GM21447 (cell line): ENCODE data around the gene CCDC85C.

Experiments
- ATAC-seq: cut with Tn5 transposase; IDR thresholded peaks from one replicate; pipeline ENCODE4 v1.9.1; 2021; ENCODE audit not compliant: unreplicated experiment

Gene CCDC85C

DNA sequence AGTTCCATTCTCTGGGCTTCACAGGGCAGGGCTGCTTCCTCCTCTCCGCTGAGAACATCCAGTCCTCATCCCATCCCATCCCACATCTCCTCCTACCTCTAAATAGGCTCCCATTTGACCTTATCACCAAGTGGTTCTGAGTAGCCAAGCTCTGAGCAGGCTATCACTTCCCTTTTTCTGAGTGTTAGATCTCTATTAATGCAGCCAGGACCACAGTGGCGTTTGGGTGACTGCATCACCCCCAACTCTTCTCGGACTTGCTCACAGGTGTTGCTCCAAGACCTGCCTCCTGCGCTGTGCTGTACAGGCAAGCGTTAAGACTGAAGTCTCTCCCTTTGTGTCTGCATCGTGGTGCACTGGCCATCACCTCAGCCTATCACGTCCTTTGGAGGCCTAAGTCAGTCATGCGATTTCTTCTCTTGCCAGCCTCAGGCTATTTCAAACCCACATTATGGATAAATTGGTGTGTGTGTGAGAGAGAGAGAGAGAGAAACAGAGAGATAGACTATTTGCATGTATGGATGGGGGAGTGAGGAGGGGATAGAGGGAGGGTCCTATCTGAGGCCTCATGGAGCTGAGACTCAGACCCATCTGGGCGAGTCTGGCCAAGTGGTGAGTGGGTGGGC, 28.5 kb upstream of the CCDC85C start:
- ATAC-seq = no peak

DNA sequence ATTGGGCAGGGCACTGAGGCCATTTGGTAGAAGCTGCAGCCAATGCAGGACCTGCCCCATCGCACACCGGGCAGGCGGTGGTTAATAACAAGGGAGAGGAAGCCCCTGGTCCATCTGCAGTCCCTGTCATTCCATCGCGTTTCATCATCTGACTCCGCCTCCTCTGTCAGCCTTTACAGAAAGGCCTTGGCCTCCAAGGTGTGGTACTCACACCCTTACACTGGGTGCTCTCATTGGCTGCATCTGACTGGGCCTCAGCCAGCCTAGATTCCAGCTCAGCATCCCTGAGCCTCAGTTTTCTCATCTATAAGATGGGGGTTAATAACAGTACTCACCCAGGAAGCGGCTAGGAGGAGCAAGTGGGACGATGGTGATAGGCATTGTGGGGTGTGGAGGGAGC, 26.2 kb upstream of the CCDC85C start:
- no peak for ATAC-seq

DNA sequence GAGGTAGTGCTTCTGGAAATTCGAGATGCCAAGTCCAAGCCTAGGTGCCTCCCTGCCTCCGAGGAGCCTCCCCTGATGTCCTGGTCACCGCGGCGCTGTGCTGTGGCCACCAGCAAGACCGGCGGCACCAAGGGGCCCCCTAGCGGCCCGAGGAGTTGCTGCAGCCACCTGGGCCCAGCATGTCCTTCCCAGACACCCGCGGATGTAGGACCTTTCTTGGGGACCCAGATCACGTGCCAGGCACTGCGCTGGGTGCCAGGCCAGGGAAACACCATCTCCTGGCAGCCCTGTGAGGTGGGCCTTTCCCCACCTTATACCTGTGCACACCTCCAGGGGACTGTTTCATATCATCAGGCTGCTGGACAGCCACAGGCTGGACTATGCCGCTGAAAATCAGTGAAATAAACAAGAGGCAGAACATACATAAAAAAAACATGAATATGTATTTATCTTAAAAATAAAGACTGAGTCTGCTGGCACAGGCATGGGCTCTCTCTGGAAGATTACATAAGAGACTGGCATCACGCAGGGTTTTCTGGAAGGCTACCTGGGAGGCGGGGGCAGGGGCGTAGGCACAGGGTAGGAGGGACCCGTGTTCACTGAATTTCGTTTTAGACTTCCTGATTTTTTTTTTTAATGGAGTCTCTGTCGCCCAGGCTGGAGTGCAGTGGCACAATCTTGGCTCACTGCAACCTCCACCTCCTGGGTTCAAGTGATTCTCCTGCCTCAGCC, 25.0 kb upstream of the CCDC85C start:
- no peak for ATAC-seq

DNA sequence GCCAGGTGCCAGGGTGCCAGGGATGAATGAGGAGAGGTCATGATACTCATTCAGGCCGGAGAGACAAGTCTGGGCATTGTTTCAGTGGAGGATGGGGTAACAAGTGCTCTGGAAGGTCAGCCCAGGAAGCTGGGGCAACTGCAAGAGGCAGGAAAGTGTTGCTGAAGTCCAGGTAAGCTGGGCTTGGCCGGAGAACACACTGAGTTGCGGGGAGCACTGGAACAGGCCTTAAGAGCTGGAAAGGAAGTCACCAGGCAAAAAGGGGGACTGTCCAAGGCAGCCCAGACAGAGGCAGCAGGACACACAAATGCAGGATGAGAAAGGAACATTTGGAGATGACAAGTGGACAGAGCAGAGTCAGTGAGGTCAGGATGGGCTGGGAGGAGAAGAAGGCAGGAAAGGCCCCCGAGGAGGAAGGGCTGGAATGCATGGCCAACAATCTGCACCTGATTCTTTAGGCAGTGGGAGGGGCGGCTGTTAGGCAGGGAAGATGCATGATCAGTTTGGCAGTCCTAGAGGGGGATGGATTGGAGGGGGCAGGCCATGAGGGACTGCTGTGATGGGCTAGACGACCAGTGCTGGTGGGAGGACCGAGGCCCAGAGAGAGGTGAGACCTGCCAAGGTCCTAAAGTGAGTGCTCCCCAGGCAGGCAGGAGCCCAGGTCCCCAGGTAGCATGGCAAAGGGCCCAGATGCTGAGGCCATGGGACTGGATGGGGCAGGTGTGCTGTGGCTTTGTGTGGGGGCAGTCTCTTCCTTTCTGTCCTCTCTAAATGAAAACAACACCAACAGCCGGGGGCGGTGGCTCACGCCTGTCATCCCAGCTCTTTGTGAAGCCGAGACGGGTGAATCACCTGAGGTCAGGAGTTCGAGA, 23.7 kb upstream of the CCDC85C start:
- no peak for ATAC-seq

DNA sequence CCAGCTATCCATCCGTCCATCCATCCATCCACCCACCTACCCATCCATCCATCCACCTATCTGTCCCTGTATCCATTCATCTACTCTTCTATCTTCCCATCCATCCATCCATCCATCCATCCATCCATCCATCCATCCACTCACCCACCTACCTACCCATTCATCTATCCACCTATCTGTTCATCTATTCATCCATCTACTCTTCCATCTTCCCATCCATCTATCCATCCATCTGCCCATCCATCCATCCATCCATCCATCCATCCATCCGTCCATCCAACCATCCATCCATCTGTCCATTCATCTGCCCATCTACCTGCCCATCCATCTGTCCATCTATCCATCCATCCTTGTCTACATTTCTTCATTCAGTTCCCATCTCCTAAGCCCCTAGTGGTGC, 23.1 kb upstream of the CCDC85C start:
- no peak for ATAC-seq

DNA sequence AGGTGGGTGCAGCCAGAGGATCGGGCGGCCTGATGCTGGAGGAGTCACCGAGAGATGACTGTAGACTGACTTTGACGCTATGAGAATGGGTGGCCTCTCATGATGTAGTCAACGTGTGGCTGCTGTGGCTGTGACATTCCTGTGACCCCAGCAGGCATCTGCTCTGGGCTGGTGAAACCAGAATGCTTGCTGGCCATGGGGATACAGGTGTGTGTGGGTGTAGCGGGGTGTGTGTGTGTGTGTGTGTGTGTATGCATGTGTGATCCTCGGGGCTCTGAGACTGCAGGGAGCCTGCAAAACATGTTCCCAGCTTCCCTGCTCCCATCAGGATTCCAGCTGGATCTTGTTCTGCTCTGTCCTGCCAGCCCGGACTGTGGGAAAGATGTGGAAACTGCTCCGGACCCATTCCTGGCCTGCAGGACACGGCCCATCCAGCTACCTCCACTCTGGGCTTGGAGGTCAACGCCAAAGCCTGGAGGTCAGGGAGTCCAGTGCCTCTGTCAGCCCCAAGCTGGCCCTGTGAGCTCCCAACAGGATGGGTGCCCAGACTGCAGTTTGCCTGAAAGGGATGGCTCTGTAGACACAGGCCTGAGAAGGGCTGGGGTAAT, 22.1 kb upstream of the CCDC85C start:
- no peak for ATAC-seq

DNA sequence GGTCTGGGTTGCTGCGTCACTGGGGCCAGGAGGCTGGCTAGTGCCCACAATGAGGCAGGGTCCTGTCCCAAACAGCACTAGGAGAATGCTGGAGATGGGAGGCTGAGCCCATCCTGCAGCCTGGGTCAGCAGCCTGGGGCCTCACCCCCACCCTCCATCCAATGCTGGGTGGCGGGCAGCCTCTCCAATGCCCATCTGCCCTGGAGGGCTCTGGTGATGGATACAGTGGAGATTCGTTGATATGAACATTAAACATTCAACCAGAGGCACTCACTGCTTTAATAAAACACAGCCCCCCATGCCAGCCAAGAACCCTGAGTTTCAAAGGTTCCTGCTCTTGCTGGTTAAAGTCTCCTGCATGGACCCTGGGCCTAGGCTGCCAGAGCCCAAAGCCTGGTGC, 21.5 kb upstream of the CCDC85C start:
- no peak for ATAC-seq

DNA sequence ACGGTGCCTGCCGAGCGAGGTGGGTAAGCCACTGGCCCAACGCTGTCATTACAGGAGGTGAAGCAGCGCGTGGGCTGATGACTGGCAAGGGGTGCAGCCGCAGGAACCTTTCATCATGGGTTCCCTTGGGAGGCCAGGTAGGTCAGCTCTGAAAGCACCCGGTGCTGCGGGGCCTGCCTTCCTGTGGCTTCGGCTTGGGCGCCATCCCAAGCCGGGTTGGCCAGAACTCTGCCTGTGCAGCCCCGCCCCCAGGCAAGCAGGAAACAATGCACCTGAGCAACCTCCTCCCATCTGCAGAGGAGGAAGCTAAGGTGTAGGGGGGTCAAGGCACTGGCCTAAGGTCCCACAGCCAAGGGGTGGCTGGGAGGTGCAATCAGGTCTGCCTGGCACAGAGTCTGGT, 21.0 kb upstream of the CCDC85C start:
- no peak for ATAC-seq

DNA sequence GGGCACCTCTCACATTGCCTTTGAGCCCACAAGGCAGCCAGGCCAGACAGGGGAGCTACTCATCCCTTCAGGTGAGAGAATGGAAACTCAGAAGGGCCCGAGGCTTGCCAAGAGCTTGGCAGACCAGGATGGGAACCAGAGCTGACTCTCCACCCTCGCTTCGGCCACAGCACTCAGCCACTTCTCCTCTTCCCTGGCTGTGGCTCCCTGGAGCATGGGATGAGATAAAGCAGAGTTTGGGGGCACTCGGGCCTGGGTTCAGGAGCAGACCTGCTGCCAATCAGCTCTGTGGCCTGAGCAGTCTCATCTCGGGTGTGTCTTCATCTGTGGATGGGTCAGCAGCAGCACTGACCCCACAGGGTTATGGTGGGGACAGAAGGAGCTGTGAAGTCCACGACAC, 20.0 kb upstream of the CCDC85C start:
- ATAC-seq = no peak

DNA sequence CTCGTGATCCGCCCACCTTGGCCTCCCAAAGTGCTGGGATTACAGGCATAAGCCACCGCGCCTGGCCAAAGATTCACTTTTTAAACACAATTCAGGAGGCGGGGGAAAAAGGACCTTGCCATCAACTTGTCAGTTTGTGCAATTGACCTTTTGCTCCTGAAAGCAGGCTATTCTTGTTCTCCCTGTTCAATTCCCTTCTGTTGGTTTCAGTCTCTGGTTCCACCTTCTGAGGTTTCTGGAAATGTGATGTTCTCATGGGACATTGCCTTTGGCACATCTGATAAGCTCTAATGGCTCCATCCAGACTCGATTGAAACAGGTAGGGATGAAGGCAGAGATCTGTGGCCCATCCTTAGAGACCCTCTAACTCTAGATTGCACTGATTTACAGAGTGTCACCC, 17.9 kb upstream of the CCDC85C start:
- ATAC-seq = no peak

DNA sequence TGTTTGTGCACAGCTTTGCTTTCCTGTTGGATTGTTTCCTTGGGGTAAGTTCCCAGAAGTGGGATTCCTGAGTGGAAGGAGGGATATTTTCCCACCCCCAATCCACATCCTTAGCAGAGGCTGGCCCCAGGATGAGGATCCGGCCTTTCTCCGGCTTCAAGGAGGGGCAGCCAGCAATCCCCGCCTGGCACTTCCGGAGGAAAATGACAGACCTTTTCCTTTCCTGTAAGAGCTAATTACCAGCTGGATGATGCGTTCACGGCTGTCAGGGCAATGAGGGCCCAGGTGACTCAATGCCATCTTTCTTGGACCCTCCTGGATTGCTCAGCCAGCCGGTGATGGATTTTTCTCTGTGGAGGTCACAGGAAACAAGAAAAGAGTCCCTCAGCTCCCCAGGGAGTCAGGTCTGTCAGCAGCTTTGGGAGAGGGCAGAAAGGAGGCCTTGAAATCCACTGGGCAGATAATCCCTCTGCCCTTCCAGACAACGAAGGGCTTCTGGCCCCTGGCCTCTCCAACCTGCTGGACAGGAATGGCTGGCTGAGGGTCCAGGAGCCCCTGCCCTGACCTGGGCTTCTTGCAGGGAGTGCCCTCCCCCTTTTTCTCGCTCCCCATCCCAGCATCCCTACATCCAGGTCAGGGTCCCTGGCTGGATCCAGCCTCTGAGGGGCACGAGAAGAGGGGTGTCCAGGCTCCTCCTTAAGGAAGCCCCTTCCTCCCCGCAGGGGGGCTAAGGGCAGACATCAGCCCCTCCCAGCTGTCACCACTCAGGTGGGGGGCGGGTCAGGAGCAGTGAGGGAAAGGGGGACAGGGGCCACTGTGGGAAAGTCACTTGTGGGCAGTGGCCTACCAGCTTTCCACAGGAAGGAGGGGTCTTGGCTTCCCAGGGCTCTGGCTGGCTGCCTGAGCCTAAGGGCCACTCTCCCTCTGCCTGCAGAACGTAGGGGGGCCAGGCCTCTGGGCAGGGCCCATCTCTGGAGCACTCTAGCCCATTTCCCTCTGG, 16.1 kb upstream of the CCDC85C start:
- no peak for ATAC-seq

DNA sequence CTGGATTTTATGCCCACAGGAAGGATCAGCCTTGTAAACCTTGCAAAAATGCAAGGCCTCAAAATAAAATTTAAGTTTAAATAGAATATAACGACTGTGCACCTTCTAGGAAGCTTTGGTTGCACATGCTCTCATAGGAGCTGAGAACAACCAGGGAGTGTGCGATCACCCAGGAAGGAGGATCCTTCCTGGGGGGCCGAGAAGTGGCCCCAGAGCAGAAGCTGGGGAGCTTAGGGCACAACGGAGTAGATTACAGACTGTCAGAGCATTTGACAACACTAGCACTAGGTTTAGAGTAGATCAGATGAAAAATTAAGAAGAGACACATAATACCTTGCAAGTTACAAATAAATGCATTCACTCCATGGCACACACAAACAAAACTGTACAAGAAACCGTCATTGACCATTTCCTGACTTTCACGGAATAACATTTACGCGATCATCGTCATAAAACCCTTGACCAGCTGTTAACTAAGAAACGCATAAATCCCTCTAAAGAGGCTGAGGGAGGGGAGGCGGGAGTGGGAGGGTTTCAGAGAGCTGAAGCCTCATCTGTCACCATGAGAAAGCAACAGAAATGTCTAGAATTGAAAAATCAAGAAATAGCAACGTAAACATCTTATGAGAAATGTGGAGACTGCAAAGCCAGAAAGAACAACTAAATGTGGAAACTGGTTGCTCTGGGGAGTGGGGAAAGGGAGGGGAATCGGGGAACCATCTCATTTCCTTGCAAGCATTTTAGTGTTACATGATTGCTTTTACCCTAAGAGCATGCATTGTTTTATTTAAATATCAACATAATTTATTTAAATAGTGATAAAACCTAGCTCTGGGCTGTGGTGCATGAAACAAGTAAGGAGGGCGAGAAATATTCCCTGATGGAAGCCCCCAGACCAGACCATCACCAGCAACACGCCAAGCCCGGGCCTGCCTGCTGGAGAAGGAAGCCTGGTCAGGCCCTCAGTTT, 13.1 kb upstream of the CCDC85C start:
- no peak for ATAC-seq

DNA sequence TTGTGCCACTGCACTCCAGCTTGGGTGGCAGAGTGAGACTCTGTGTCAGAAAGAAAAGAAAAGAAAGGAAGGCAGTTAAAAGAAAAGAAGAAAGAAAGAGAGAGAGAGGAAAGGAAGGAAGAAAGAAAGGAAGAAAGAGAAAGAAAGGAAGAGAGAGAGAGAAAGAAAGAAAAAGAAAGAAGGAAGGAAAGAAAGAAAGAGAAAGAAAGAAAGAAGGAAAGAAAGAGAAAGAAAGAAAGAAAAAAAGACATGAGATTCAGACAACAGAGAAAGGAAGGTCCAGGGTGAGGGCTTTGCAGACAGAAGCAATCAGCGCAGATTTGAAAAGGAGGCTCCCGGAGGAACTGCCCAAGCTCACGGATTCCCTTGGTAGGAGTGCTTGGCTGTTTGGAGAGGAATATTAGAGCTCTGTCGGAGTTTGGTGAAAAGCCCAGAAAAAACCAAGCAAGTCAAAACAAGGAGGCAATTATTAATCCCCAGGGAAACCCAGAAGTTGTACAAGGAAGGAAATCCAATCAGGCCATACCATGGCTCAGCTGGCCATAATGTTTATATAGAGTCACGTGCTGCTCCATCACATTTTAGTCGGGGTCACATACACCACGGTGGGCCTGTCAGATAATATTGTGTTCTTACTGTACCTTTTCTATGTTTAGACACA, 11.6 kb upstream of the CCDC85C start:
- ATAC-seq = no peak

DNA sequence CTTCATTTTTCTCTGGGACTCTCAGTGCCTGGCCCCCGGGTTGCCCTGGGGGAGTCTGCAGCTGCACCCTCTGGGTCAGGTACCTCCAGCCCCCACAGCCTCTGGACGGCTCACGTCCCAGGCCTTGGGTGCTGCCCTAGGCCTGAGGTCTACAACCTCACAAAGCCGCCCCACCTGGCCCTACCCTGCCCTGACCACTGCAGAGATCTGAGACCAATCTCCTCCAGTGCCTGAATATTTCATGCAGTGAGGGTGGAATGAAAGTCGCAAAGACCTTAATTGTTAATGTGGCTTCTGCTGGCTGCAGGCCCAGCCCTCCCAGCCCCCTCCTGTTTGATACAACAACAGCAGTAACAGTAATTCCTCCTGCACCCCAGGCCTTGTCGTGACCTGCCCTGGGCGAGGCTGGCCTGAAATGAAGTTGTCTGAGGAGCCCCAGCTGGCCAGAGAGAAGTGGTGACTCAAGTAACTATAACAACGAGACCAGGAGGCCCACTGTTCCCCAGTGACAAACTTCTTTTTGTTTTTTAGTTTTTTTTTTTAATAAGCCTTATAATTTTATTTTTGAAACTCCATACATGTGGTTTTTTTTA, 8.8 kb upstream of the CCDC85C start:
- no peak for ATAC-seq

DNA sequence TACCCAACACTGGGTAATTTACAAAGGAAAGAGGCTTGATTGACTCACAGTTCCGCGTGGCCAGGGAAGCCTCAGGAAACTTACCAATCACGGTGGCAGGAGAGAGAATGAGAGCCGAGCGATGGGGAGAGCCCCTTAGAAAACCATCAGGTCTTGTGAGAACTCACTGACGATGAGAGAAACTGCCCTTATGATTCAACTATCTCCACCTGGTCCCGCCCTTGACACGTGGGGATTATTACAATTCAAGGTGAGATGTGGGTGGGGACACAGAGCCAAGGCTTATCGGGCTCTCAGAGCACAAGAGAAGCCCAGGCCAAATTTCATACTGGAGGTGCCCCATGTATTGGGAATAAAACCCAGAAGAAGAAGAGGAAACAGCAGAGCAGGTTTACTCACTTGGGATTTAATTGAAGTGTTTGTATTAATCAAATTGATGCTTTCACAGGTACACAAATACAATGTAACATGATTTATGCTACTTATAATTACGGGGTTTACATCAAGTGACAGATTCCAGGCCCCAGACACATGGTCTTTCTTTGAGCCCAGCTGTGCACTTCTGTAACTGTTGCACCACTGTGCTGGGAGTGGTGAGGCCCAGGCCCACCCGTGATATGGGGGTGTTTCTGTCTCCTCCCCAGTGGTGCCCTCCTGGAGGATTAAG, 8.2 kb upstream of the CCDC85C start:
- no peak for ATAC-seq

DNA sequence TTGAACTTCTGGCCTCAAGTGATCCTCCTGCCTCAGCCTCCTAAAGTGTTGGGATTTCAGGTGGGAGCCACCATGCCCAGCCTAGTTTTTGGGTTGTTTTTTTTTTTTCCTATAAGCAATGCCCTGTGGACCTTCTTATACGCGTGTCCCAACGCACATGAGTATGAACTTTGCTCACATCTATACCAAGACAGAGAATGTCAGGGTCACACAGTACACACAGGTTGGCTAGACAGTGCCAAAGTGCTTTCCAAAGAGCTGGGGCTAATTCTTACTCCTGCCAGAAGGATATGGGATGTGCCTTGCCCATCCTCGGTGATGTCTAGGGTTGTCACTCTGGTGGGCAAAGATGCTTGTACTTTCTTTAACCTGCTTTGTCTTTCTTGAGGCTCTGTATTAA, 7.6 kb upstream of the CCDC85C start:
- no peak for ATAC-seq

DNA sequence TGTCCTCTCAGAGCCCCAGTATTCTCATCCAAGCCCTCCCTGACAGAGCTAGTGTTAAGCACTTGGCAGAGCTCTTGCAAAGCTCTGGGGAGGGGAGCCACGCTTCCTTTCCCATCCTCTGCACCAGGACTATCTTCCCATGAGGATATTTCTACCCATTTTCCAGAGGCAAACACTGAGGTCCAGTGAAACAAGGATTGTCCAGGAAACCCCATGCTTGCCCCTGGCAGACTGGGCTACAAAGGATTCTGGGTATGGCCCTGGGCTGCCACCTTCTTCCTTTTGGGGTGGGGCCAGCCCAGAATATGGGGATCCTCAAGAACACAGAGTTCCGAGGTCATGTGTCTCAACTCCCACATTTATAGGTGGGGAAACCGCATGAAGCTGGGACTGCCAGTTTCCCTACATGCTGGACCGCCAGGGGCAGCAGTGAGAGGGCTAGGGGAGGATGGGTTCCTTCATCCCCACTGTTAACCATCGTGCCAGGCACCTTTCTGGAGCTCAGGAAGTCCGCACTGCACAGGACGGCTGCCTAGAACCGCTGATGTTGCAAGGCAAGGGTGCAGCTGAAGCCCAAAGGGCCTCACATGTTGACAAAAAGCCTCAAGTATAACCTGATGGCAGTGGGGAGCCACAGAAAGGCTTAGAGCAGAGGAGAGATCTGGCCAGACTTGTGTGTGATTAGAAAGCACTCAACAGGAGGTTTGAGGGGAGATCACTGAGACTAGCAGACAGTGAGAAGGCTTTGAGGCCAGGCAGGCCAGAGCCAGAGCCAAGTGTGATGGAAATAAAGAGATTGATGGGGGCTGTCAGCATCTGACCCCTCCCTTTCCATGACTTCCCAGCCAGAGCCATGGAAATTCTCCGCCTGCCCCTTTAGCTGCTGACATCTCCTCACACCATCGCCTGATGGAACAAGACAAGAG, 5.5 kb upstream of the CCDC85C start:
- ATAC-seq = no peak
